ENCODE measurements around the gene APP.

Gene APP

DNA sequence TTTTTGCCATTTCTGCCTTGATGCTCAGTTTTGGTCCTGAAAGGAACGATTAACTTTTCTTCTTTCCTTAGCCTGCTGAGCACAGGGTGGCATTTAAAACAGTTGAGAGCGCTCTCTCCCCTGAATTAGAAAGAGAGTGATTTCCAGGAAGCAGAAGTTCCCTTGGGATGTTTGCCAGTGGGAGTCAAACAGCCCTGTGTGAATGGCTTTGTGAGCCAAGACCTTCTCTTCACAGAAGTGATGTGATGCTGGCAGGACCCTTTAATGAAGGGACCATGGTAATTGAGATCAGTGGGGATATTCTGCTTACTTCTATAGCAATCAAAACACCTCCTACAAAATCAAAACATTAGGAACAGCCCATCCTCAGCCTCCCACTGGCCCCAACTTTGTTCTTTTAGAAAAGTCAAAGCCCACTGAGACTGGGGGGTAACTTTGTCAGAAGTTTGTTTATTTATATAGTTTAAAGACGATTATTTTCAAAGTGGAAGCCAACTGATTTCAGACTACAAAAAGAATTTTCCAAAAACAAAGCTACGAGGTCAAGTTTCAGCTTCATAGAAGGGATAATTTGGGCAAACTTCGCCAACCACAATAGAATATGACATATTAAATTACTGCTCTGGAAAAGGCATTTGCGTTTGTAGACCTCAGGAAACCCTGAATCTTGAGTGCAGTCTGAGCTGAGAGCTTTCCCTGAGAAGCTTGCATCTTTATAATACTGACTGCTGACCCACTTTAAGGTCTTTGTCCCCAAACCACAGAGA is 313.1 kb downstream of the APP start:
- no peak for DNase-seq

DNA sequence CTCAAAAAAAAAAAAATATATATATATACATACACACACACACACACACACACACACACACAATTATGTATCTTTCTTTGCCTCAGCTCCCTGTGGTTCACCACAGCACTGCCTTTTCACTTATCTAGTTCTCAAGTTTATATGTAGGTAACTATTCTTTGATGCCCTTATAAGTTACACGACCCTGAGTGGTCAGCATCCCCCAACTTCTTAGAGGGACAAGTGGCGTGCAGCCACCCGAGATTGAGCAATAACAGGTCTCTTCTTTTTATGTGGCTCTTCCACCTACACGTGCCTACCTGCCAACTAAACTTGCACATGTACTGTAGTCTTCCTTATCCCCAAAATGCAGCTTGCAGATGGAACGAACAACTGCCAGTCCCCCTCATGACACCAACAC is 315.0 kb downstream of the APP start:
- DNase-seq, result no peak

DNA sequence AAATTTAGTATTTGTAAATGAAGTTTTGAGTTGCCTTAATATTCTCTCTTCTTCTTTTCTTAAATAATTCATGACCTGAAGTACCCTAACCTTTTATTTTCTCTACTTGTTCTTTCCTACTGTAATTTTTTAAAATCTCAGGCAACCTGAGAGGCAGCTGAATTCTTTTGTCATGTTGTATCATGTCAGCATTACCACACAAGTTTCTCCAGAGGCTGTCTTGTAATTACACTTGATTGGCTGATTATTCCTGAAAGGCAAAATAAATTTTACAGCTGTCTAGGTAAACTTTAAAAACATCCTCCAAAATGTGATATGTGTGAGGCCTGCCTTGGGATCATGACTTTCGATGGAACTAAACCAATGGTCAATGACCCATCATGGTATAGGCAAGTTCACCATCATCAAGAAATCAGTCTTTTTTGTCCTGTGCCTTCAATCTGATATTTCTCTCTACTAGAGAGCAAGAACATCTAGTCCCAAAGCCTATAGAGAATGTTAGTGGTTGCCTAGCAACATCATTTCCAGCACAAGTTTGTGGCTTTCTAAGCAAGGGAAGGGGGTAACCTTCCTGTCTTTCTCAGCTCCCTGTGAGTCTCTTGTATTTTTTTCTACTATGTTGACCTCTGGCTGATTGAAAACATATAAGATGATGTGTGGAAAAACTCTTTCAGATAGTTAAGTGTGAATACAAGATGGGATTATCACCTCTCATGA is 320.3 kb downstream of the APP start:
- DNase-seq, result no peak

DNA sequence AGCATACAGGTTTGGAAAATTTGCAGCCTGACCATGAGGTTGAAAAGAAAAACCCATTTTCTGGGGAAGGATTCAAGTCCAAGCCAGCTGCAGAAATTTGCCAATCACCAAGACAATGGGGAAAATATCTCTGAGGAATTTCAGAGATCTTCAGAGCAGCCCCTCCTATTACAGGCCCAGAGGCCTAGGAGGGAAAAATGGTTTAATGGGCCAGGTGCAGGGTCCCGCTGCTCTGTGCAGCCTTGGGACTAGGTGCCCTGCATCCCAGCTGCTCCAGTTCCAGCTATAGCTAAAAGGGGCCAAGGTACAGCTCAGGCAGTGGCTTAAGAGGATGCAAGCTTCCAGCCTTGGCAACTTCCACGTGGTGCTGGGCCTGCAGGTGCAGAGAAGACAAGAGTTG is 322.3 kb downstream of the APP start:
- no peak for DNase-seq

DNA sequence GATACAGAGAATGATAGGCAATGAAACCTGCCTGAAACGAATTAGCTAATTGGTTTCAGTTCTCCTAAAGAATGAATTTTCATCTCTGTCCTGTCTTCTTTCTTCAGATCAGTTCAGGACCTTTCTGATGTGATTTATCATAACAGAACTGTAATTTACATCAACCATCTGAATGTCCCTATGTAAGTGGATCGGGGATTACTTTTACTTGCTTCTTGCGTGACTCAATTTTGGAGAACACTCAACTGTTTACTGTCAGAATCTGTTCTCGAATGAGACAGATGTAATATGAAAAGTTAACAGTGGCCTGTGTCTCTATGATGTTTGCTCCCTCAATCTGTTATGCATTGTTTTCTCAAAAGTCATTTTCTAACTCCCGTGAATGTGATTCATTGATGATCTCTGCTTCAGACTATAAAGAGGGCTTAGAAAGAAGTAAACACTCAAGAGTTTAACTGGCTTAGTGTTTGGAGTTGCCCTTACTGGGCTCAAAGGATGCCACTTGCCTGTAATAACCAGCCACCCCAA is 324.8 kb downstream of the APP start:
- DNase-seq, result no peak

DNA sequence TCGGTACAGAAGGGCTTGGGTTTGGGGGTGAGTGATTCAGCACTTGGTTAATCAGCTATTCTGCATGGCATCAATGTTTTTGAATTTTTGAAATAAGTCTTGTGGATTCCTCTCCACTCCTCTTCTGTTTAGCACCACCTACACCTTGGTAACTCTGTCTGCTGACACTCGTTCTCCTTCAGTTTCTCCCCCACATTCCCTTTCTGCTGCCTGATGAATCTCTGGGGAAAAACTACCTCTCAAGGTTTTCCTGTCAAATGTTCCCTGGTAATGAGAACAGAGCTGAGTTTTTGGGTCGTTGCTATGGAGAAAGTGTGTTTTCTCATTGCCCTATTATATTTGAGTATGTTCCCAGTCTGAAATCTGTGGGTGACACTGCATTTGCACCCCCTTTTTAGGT is 327.6 kb downstream of the APP start:
- no peak for DNase-seq

DNA sequence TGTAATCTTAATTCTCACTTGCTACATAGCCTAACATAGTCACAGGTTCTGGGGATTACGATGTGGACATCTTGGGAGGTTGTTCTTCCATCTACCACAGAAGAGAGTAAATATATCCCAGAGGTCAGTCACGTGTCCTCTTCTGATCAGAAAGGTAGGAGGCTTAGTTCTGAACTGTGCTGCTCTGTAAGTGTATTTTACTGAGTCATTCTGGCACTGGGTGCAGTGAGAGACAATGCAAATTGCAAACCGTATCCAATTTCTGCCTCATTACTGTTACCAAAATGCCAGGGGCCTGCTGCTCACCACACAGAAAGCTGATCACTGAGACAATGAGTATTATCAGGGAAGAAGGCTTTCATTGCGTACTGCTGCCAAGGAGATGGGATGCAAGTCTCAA is 331.8 kb downstream of the APP start:
- no peak for DNase-seq

DNA sequence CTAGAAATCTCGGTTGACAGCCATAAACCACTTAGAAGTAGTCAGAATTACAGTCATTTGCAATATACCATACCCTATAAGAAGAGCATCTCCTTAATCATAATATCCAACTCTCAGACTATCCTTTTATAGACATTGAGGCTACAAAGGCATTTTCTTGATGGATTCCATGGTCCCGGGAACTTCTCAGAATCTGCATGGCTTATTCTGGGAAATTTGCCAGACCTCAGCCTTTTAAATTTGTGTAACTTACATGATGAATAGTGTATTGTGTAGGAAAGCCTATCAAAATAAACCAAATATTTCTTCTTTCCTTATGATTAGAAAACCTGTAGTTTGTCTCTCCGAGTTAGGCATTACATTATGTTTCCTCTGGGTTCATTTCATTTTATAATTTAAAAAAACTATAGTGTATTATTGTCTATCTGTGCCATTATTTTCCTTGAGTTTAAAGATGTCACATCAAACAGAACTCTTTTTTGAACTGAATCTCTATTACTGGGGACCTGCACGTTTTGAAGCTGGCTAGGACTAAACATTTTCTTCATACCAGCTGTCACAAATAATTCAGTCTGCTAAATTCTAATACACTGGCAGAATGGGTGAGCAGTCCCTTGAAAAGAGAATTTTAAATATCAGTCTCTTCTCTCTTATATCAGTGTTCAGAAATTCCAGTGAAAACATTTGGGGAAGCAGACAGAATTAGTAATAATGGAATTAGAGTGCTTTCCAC is 332.9 kb downstream of the APP start:
- no peak for DNase-seq

DNA sequence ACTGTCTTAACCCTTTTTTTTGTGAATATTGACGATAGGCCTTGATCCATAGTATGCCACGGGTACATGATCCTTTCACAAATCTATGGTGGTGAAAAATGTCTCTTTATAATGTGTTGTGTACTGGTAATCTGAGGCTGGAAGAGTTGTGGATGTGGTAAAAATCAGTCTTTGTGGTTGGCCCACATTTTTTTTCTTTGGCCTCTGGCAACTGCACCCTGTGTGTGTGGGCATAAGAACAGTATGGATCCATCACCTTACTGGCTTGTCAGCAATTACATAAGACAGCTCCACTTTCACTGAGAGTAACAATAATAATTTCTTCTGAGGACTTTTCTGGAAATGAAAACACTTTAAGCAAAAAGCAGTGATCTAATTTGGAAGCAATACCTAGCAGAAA is 334.2 kb downstream of the APP start:
- DNase-seq, result no peak

DNA sequence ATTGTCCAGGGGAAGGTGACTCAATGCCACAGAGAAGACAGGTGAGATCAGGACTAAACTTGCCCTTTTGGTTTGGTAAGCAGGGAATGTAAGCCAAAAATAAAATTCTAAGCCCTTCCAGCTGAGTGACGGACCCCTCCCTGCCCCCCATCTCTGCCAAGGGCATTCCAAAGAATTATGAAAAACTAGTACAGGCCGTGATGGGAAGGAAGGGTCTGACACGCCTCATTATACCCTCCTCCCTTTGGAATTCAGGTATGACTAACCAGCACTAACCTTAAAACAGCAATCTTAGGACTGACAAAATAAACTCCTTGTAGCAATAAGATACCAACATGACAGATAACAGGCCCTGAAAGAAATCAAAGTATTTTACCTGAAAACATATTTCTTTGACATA is 336.2 kb downstream of the APP start:
- no peak for DNase-seq

DNA sequence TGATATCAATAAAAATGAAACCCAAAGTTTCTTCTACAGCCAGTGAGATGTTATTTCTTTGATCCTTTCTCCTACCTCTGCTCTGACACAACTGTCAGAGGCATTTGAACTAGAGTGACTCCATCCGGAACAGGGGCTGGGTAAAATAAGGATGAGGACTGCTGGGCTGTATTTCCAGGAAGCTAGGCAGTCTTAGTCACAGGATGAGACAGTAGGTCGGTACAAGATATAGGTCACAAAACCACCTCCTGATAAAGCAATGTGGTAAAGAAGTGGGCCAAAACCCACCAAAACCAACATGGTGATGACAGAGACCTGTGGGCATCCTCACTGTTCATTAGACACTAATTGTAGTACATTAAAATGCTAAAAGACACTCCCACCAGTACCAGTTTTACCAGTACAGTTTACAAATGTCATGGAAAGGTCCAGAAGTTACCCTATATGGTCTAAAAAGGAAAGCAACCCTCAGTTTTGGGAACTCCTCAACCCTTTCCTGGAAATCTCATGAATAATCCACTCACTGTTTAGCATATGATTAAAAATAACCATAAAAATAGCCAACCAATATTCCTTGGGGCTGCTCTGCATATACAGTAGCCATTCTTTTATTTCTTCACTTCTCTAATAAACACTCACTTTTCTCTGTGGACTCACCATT is 339.1 kb downstream of the APP start:
- DNase-seq, result no peak

All from NCI-H82 (cell line).